HepG2 (cell line): ENCODE measurements around the gene CLIC6. TPM values are rescaled to one million over a fixed set of nuclear protein-coding genes. Genes with fewer than 3 reads are reported as not detected.

Experiments
- SALL1 ChIP-seq: sonication (generic); formaldehyde crosslinking; IDR thresholded peaks from 2 replicates; pipeline ENCODE4 v1.8.0; 2022; ENCODE audit warnings: mild to moderate bottlenecking, missing genetic modification reagents
- ZNF205 ChIP-seq: IDR thresholded peaks from 2 replicates; pipeline ENCODE4 v1.6.1; 2018; ENCODE audit warnings: missing biosample characterization, missing genetic modification reagents
- ZNF30 ChIP-seq: sonication (generic); formaldehyde crosslinking; IDR thresholded peaks from 2 replicates; pipeline ENCODE4 v1.5.0; 2020; ENCODE audit warnings: mild to moderate bottlenecking, missing genetic modification reagents
- ZNF329 ChIP-seq: sonication (generic); formaldehyde crosslinking; IDR thresholded peaks from 2 replicates; pipeline ENCODE4 v1.9.0; 2021; ENCODE audit warnings: low read depth, mild to moderate bottlenecking, missing genetic modification reagents
- ZNF782 ChIP-seq: sonication (generic); formaldehyde crosslinking; IDR thresholded peaks from 2 replicates; pipeline ENCODE4 v1.4.0; 2020; ENCODE audit warnings: missing genetic modification reagents, mild to moderate bottlenecking, borderline replicate concordance
- polyA plus RNA-seq, 8 experiments: library from polyadenylated mRNA; depleted of rRNA in 3 of 8; stranded (reverse) in 7 of 8; unstranded in 1 of 8; fragments of >200 nt; fragmentation: Illumina TruSeq in 4 of 8; extraction: Trizol in 4 of 8; gene quantifications; 2 replicates each; pipeline versions ENCODE4 v1.2.1 to v1.2.3, GENCODE V29; 2011 to 2016; ENCODE audit warnings: low read depth in 4 of 8, missing spikeins in 1 of 8, mixed read lengths in 1 of 8; ENCODE audit not compliant: insufficient read depth in 1 of 8
- total RNA-seq, 5 experiments: library from RNA; depleted of rRNA; stranded (reverse); fragments of >200 nt; fragmentation: Illumina TruSeq; extraction: Trizol; gene quantifications; 2 replicates each; pipeline ENCODE4 v1.2.3, GENCODE V29; 2016; ENCODE audit warnings: low read depth in 1 of 5
- TF ChIP-seq, protein P1 (sequence below): sonication (generic); formaldehyde crosslinking; IDR thresholded peaks from 2 replicates; pipeline ENCODE4 v1.4.0; 2020; ENCODE audit warnings: missing genetic modification reagents
- TF ChIP-seq, protein P2 (sequence below): sonication (generic); formaldehyde crosslinking; IDR thresholded peaks from 2 replicates; pipeline ENCODE4 v1.9.0; 2021; ENCODE audit warnings: missing genetic modification reagents, mild to moderate bottlenecking, borderline replicate concordance
- TF ChIP-seq, protein P3 (sequence below): sonication (generic); formaldehyde crosslinking; IDR thresholded peaks from 2 replicates; pipeline ENCODE4 v1.5.0; 2020; ENCODE audit warnings: missing genetic modification reagents

Gene CLIC6
- total and polyA plus RNA-seq, 2 of the 13 experiments (the other 11 are each of a cell fraction or from before 2014, with no cell fraction given), result not detected

DNA sequence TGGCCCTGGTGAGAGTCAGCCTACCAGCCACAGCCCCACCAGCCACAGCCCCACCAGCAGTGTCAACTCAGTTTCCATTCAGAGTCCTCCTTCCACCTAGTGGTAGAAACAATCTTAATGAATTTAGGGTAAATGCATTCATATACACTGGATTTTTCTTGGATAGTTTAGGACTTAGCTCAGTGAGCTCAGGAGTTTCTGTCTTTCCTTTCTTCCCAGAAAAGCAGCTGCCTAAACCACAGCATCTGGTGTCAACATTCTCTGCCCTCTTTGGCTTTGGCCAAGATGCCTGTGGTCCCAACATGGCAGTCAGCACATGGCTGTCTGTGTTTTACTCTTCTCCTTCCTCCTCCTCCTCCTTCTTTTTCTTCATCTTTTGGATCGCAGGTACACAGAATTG, 94.0 kb downstream of the CLIC6 start (continued):
- TF ChIP-seq, protein P1, sequence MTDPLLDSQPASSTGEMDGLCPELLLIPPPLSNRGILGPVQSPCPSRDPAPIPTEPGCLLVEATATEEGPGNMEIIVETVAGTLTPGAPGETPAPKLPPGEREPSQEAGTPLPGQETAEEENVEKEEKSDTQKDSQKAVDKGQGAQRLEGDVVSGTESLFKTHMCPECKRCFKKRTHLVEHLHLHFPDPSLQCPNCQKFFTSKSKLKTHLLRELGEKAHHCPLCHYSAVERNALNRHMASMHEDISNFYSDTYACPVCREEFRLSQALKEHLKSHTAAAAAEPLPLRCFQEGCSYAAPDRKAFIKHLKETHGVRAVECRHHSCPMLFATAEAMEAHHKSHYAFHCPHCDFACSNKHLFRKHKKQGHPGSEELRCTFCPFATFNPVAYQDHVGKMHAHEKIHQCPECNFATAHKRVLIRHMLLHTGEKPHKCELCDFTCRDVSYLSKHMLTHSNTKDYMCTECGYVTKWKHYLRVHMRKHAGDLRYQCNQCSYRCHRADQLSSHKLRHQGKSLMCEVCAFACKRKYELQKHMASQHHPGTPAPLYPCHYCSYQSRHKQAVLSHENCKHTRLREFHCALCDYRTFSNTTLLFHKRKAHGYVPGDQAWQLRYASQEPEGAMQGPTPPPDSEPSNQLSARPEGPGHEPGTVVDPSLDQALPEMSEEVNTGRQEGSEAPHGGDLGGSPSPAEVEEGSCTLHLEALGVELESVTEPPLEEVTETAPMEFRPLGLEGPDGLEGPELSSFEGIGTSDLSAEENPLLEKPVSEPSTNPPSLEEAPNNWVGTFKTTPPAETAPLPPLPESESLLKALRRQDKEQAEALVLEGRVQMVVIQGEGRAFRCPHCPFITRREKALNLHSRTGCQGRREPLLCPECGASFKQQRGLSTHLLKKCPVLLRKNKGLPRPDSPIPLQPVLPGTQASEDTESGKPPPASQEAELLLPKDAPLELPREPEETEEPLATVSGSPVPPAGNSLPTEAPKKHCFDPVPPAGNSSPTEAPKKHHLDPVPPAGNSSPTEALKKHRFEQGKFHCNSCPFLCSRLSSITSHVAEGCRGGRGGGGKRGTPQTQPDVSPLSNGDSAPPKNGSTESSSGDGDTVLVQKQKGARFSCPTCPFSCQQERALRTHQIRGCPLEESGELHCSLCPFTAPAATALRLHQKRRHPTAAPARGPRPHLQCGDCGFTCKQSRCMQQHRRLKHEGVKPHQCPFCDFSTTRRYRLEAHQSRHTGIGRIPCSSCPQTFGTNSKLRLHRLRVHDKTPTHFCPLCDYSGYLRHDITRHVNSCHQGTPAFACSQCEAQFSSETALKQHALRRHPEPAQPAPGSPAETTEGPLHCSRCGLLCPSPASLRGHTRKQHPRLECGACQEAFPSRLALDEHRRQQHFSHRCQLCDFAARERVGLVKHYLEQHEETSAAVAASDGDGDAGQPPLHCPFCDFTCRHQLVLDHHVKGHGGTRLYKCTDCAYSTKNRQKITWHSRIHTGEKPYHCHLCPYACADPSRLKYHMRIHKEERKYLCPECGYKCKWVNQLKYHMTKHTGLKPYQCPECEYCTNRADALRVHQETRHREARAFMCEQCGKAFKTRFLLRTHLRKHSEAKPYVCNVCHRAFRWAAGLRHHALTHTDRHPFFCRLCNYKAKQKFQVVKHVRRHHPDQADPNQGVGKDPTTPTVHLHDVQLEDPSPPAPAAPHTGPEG, result no peak
- TF ChIP-seq SALL1 (CRISPR knock-in tag) (no peak), ZNF329 (CRISPR knock-in tag) (no peak), ZNF205 (no peak), ZNF30 (CRISPR knock-in tag) (no peak), ZNF782 (CRISPR knock-in tag) (no peak)
- TF ChIP-seq, protein P2, sequence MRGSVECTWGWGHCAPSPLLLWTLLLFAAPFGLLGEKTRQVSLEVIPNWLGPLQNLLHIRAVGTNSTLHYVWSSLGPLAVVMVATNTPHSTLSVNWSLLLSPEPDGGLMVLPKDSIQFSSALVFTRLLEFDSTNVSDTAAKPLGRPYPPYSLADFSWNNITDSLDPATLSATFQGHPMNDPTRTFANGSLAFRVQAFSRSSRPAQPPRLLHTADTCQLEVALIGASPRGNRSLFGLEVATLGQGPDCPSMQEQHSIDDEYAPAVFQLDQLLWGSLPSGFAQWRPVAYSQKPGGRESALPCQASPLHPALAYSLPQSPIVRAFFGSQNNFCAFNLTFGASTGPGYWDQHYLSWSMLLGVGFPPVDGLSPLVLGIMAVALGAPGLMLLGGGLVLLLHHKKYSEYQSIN (CRISPR knock-in tag), result no peak
- TF ChIP-seq, protein P3, sequence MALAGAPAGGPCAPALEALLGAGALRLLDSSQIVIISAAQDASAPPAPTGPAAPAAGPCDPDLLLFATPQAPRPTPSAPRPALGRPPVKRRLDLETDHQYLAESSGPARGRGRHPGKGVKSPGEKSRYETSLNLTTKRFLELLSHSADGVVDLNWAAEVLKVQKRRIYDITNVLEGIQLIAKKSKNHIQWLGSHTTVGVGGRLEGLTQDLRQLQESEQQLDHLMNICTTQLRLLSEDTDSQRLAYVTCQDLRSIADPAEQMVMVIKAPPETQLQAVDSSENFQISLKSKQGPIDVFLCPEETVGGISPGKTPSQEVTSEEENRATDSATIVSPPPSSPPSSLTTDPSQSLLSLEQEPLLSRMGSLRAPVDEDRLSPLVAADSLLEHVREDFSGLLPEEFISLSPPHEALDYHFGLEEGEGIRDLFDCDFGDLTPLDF, result no peak
